IMR-90 (cell line): ENCODE results near the gene MLLT3. TPM values are rescaled to one million over a fixed set of nuclear protein-coding genes. Genes with fewer than 3 reads are reported as not detected.

Source experiments
- ATAC-seq: fragments of 200-7000 bp; cut with Tn5 transposase; 2 replicates; pipeline ENCODE4 v1.9.1; 2020; ENCODE audit warnings: low read depth, mild to moderate bottlenecking, moderate library complexity
- BruUV-seq: library from RNA; stranded (reverse); fragments of 400-500 nt; replicated peaks from 2 replicates; lab custom pipeline; 2021; lab: Mats Ljungman, UMichigan
- CTCF ChIA-PET: fragments of 300-600 bp; formaldehyde crosslinking; extraction: SDS; loops from one replicate; lab custom pipeline; 2021; ENCODE audit warnings: antibody characterized with exemption; lab: Yijun Ruan, JAX
- POLR2A ChIA-PET: fragments of 300-600 bp; sonication (Branson Sonifier 250); formaldehyde crosslinking; loops from one replicate; lab custom pipeline; 2022; ENCODE audit warnings: antibody characterized with exemption; ENCODE audit not compliant: unreplicated experiment; lab: Charles Lee
- DNase-seq: peaks from one replicate; pipeline ENCODE4 v3.0.0; 2013
- H2AFZ ChIP-seq: replicated peaks from 2 replicates; pipeline ENCODE3; 2013; ENCODE audit warnings: low read length, mild to moderate bottlenecking; ENCODE audit not compliant: poor library complexity
- H2AK5ac ChIP-seq: 2 replicates; pipeline ENCODE4 v1.6.1; 2013; ENCODE audit warnings: low read depth, low read length, inconsistent platforms
- H2AK9ac ChIP-seq: replicated peaks from 2 replicates; pipeline ENCODE3; 2013; ENCODE audit warnings: mild to moderate bottlenecking, low read depth, low read length, moderate library complexity; ENCODE audit not compliant: poor library complexity
- H2BK120ac ChIP-seq: 2 replicates; pipeline ENCODE4 v1.6.1; 2013; ENCODE audit warnings: low read depth, low read length, inconsistent platforms
- H2BK15ac ChIP-seq: 3 replicates; pipeline ENCODE4 v1.6.1; 2013; ENCODE audit warnings: low read depth, low read length, inconsistent platforms
- H2BK20ac ChIP-seq: 2 replicates; pipeline ENCODE4 v1.6.1; 2013; ENCODE audit warnings: low read depth, mild to moderate bottlenecking, inconsistent platforms, low read length, moderate library complexity
- H2BK5ac ChIP-seq: 2 replicates; pipeline ENCODE4 v1.6.1; 2013; ENCODE audit warnings: mild to moderate bottlenecking, low read depth, low read length, inconsistent platforms; ENCODE audit not compliant: poor library complexity, severe bottlenecking
- H3K14ac ChIP-seq: replicated peaks from 2 replicates; pipeline ENCODE4 v1.6.1; 2013; ENCODE audit warnings: low read depth, low read length, inconsistent platforms
- H3K18ac ChIP-seq: 2 replicates; pipeline ENCODE4 v1.6.1; 2013; ENCODE audit warnings: low read depth, low read length, control low read depth
- H3K23ac ChIP-seq: 2 replicates; pipeline ENCODE4 v1.6.1; 2013; ENCODE audit warnings: low read depth, low read length, inconsistent platforms
- H3K27ac ChIP-seq: 2 replicates; pipeline ENCODE4 v1.5.1; 2013; ENCODE audit warnings: mild to moderate bottlenecking, control low read depth, low read length; ENCODE audit not compliant: insufficient read depth
- H3K27me3 ChIP-seq: 2 replicates; pipeline ENCODE4 v1.6.1; 2013; ENCODE audit warnings: low read length; ENCODE audit not compliant: control insufficient read depth, insufficient read depth
- H3K36me3 ChIP-seq: 2 replicates; pipeline ENCODE4 v1.6.1; 2013; ENCODE audit warnings: low read length, mixed read lengths; ENCODE audit not compliant: control insufficient read depth, insufficient read depth
- H3K4ac ChIP-seq: 2 replicates; pipeline ENCODE4 v1.6.1; 2013; ENCODE audit warnings: low read depth, low read length, inconsistent platforms
- H3K4me1 ChIP-seq: 2 replicates; pipeline ENCODE4 v1.6.1; 2013; ENCODE audit warnings: low read length, mixed read lengths; ENCODE audit not compliant: control insufficient read depth, insufficient read depth
- H3K4me2 ChIP-seq: 2 replicates; pipeline ENCODE4 v1.6.1; 2013; ENCODE audit warnings: low read depth, mild to moderate bottlenecking, control low read depth, low read length, moderate library complexity
- H3K4me3 ChIP-seq: 2 replicates; pipeline ENCODE4 v1.5.1; 2013; ENCODE audit warnings: low read depth, mild to moderate bottlenecking, control low read depth, low read length, moderate library complexity; ENCODE audit not compliant: insufficient read depth
- H3K56ac ChIP-seq: 2 replicates; pipeline ENCODE4 v1.6.1; 2013; ENCODE audit warnings: low read length, inconsistent platforms; ENCODE audit not compliant: insufficient read depth; ENCODE audit errors: extremely low read depth
- H3K79me1 ChIP-seq, 2 experiments: 2 replicates each; pipeline ENCODE4 v1.6.1; 2013; ENCODE audit warnings: low read length in 2 of 2, inconsistent platforms in 1 of 2, low read depth in 1 of 2
- H3K9ac ChIP-seq: 2 replicates; pipeline ENCODE4 v1.6.1; 2013; ENCODE audit warnings: low read depth, low read length, control low read depth
- H3K9me1 ChIP-seq: 2 replicates; pipeline ENCODE4 v1.6.1; 2013; ENCODE audit warnings: low read length, inconsistent platforms; ENCODE audit not compliant: insufficient read depth
- H3K9me3 ChIP-seq: 2 replicates; pipeline ENCODE4 v1.6.1; 2013; ENCODE audit warnings: low read length; ENCODE audit not compliant: control insufficient read depth, insufficient read depth
- H4K20me1 ChIP-seq: 2 replicates; pipeline ENCODE4 v1.6.1; 2013; ENCODE audit warnings: low read length, inconsistent platforms; ENCODE audit not compliant: insufficient read depth
- H4K5ac ChIP-seq: 2 replicates; pipeline ENCODE4 v1.6.1; 2013; ENCODE audit warnings: mild to moderate bottlenecking, low read depth, low read length, control low read depth
- H4K8ac ChIP-seq, 2 experiments: 2 replicates each; pipeline ENCODE4 v1.6.1; 2013; ENCODE audit warnings: low read depth in 2 of 2, low read length in 2 of 2, control low read depth in 1 of 2, inconsistent platforms in 1 of 2
- H4K91ac ChIP-seq: 2 replicates; pipeline ENCODE4 v1.6.1; 2013; ENCODE audit warnings: low read depth, low read length, inconsistent platforms; ENCODE audit not compliant: insufficient read depth
- BHLHE40 ChIP-seq: fragments of 150-350 bp; IDR thresholded peaks from 2 replicates; pipeline ENCODE4 v1.6.1; 2016; ENCODE audit warnings: mild to moderate bottlenecking, low read depth, low read length
- CEBPB ChIP-seq: IDR thresholded peaks from 2 replicates; pipeline ENCODE4 v1.6.1; 2012; ENCODE audit warnings: low read depth, low read length, improper control_type of control experiment
- FOS ChIP-seq: fragments of 150-350 bp; IDR thresholded peaks from 2 replicates; pipeline ENCODE4 v1.6.1; 2016; ENCODE audit warnings: low read depth, low read length
- MAFK ChIP-seq: IDR thresholded peaks from 2 replicates; pipeline ENCODE4 v1.6.1; 2012; ENCODE audit warnings: low read depth, low read length, improper control_type of control experiment
- MAZ ChIP-seq: IDR thresholded peaks from 2 replicates; pipeline ENCODE4 v1.6.1; 2012; ENCODE audit warnings: low read depth, mild to moderate bottlenecking, low read length, improper control_type of control experiment, moderate library complexity, borderline replicate concordance
- NFE2L2 ChIP-seq: fragments of 150-350 bp; IDR thresholded peaks from 2 replicates; pipeline ENCODE4 v1.6.1; 2016; ENCODE audit warnings: low read depth, mild to moderate bottlenecking, low read length
- POLR2A ChIP-seq: IDR thresholded peaks from 2 replicates; pipeline ENCODE4 v1.6.1; 2012; ENCODE audit warnings: mild to moderate bottlenecking, low read depth, low read length
- RAD21 ChIP-seq: IDR thresholded peaks from 2 replicates; pipeline ENCODE4 v1.6.1; 2012; ENCODE audit warnings: low read length, improper control_type of control experiment
- RCOR1 ChIP-seq: IDR thresholded peaks from 2 replicates; pipeline ENCODE4 v1.6.1; 2012; ENCODE audit warnings: mild to moderate bottlenecking, low read length, improper control_type of control experiment; ENCODE audit not compliant: insufficient replicate concordance
- RFX5 ChIP-seq: IDR thresholded peaks from 2 replicates; pipeline ENCODE4 v1.8.0; 2012; ENCODE audit warnings: low read depth, mild to moderate bottlenecking, low read length, moderate library complexity
- SMC3 ChIP-seq: fragments of 150-350 bp; IDR thresholded peaks from 2 replicates; pipeline ENCODE4 v1.6.1; 2016; ENCODE audit warnings: low read depth, mild to moderate bottlenecking, antibody characterized with exemption, low read length, moderate library complexity
- WGBS, 2 experiments: methylation state at CpG; one replicate each; pipeline versions ENCODE4 v1.1.5 to v1.1.7; 2013; ENCODE audit warnings: missing lambda C conversion rate in 2 of 2; ENCODE audit not compliant: insufficient read length in 1 of 2; ENCODE audit errors: extremely low coverage in 2 of 2; 5-methylcytosine and 5-hydroxymethylcytosine counted together
- dilution Hi-C: fragments of 300-500 bp; cut with HindIII; formaldehyde crosslinking; loops from one replicate; pipeline ENCODE4 v1.14.3; 2018; ENCODE audit warnings: low sequenced_read_pairs; ENCODE audit not compliant: unreplicated experiment
- in situ Hi-C: fragments of 300-500 bp; cut with MboI; formaldehyde crosslinking; loops from 3 replicates; pipeline ENCODE4 v1.14.3; 2019; ENCODE audit warnings: low sequenced_read_pairs, inconsistent platforms, mixed read lengths
- intact Hi-C: fragments of 100-400 bp; cut with micrococcal nuclease; formaldehyde crosslinking; loops from 2 replicates; pipeline ENCODE4 v1.10.0; 2022
- polyA plus RNA-seq, 3 experiments: library from polyadenylated mRNA; depleted of rRNA; stranded (reverse); fragments of >200 nt; gene quantifications; 2 replicates each; pipeline ENCODE4 v1.2.3, GENCODE V29; 2012; ENCODE audit warnings: low replicate concordance in 1 of 3
- total RNA-seq: library from RNA; depleted of rRNA; stranded (reverse); fragments of >200 nt; gene quantifications from 2 replicates; pipeline ENCODE4 v1.2.3, GENCODE V29; 2012
- TF ChIP-seq, protein P1 (sequence below): fragments of 150-350 bp; IDR thresholded peaks from 2 replicates; pipeline ENCODE4 v1.6.1; 2017; ENCODE audit warnings: mild to moderate bottlenecking, antibody characterized with exemption, low read length, low read depth
- TF ChIP-seq, protein P2 (sequence below): fragments of 150-350 bp; IDR thresholded peaks from 2 replicates; pipeline ENCODE4 v1.6.1; 2016; ENCODE audit warnings: low read depth, mild to moderate bottlenecking, low read length, moderate library complexity, borderline replicate concordance

MLLT3 gene
- total and polyA plus RNA-seq, 2 of the 4 experiments (the other 2 are of a cell fraction): 10.4 to 21.1 TPM

DNA sequence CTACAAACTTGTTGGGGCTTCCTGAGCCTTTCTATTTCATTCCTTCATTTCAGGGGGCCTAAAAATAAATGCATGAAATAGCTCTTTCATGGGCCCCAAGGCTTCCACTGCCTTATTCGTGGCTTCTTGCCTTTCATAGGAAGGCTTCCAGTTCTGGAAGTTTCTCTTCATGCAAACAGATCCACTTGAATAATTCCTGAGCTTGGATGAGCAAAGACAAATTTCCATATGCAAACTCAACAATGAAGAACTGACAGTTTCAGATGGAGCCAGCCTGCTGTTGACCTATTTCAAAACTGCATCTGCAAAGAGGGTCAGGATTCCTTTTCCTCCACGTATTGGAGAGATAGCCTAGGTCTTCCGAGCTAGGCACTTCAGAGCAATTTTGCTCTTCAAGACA is 142.1 kb downstream of the MLLT3 start:
- H3K23ac ChIP-seq: no peak overlapping the region
- H3K9me3 ChIP-seq: no peaks in the 10 kb centered on the region
- H3K4me3 ChIP-seq: no peak overlapping the region
- H2AFZ ChIP-seq: no peak overlapping the region
- H4K91ac ChIP-seq: no peak overlapping the region
- H3K27ac ChIP-seq: no peak overlapping the region
- dilution Hi-C loops: no loop called here
- no peak overlapping the region for H3K4ac ChIP-seq
- H2AK5ac ChIP-seq: no peak overlapping the region
- no peak for ATAC-seq
- H3K18ac ChIP-seq: no peak overlapping the region
- no TSS peak for BruUV-seq
- H2BK120ac ChIP-seq: no peak overlapping the region
- no peaks in the 10 kb centered on the region for H3K27me3 ChIP-seq
- H4K8ac ChIP-seq: no peak overlapping the region
- H2BK15ac ChIP-seq: no peak overlapping the region
- no peak overlapping the region for H2BK5ac ChIP-seq
- H3K9ac ChIP-seq: no peak overlapping the region
- in situ Hi-C loops: no loop called here
- H2BK20ac ChIP-seq: no peak overlapping the region
- H3K14ac ChIP-seq: no peak overlapping the region
- TF ChIP-seq, protein P1, sequence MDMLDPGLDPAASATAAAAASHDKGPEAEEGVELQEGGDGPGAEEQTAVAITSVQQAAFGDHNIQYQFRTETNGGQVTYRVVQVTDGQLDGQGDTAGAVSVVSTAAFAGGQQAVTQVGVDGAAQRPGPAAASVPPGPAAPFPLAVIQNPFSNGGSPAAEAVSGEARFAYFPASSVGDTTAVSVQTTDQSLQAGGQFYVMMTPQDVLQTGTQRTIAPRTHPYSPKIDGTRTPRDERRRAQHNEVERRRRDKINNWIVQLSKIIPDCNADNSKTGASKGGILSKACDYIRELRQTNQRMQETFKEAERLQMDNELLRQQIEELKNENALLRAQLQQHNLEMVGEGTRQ: no peak
- TF ChIP-seq FOS (no peak), RAD21 (no peak), CEBPB (no peak), NFE2L2 (no peak), BHLHE40 (no peak), SMC3 (no peak), RFX5 (no peak), RCOR1 (no peak), MAFK (no peak), POLR2A (no peak), MAZ (no peak)
- TF ChIP-seq, protein P2, sequence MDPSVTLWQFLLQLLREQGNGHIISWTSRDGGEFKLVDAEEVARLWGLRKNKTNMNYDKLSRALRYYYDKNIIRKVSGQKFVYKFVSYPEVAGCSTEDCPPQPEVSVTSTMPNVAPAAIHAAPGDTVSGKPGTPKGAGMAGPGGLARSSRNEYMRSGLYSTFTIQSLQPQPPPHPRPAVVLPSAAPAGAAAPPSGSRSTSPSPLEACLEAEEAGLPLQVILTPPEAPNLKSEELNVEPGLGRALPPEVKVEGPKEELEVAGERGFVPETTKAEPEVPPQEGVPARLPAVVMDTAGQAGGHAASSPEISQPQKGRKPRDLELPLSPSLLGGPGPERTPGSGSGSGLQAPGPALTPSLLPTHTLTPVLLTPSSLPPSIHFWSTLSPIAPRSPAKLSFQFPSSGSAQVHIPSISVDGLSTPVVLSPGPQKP: no peak
- no peak for DNase-seq
- ChIA-PET POLR2A (no interaction called here), CTCF (interaction anchor here (0.8 kb wide), 1 partner anchor 12 kb away, joined by 4 read pairs; no protein-coding TSS in a partner anchor)
- H3K36me3 ChIP-seq: no peaks in the 10 kb centered on the region
- H3K9me1 ChIP-seq: no peaks in the 10 kb centered on the region
- no peak overlapping the region for H4K5ac ChIP-seq
- intact Hi-C loops: no loop called here
- H4K20me1 ChIP-seq: peaks cover 3% of the 10 kb centered on the region; the same call in 1 of the 2 replicates
- no peak overlapping the region for H3K4me2 ChIP-seq
- WGBS, 2 experiments: 86% methylated on average over 1 of the region's 3 CpGs; no CpG with 5 or more reads in 1 of the 2 experiments
- H3K79me1 ChIP-seq: peaks cover 7 to 9% of the 10 kb centered on the region in 2 experiments; a peak in 3 of 4 replicates
- H3K56ac ChIP-seq: no peak overlapping the region
- no peak overlapping the region for H2AK9ac ChIP-seq
- peaks cover 2% of the 10 kb centered on the region for H3K4me1 ChIP-seq
